ENCODE measurements around the gene ST7. TPM values are rescaled to one million over a fixed set of nuclear protein-coding genes. Genes with fewer than 3 reads are reported as not detected.

Gene ST7
- total RNA-seq, 1 experiment from 2014 or later: 12.9 TPM

DNA sequence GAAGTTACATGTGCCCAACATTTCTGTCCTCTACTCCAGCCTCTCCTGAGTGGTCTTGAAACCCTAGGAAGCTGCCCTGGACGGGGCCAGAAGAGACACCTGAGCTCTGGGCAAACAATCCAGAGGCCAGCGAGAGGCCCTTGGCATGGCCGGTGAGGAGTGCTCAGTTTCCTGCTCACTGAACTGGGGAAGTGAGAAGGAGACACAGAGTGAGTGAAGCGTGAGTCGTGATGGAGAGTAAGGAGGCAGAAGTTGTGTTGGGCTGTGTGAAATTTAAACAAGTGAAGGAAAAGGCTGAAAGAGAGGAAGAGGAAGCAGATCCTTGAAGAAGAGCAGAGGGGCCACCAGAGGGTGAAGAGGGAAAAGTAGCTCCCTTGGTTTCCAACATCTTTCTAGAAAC is 296.4 kb downstream of the ST7 start:
- H3K18ac ChIP-seq (ENCODE audit: insufficient read length, low read depth, low read length): no peak overlapping the region
- H3K27me3 Mint-ChIP-seq (ENCODE audit: low read depth): peaks cover 2% of the 10 kb centered on the region; the same call in 1 of the 2 replicates

More for the DNA sequence above, 296.4 kb downstream of the ST7 start:
- Histone ChIP-seq H3K4ac (ENCODE audit: low read depth, low read length) (no peak overlapping the region), H3T11ph (ENCODE audit: low read length) (no peak overlapping the region), H4K20me1 (ENCODE audit: control insufficient read depth, insufficient read depth, insufficient read length) (no peaks in the 10 kb centered on the region), H4K8ac (replicated peaks; ENCODE audit: insufficient read length, low read depth, low read length) (no peak overlapping the region), H4K91ac (ENCODE audit: insufficient read length, low read depth, low read length) (no peak overlapping the region), H2BK5ac (ENCODE audit: insufficient read length, low read length) (no peak overlapping the region), H4K5ac (ENCODE audit: insufficient read length, low read depth, low read length) (no peak overlapping the region), H3K9me3 (ENCODE audit: control insufficient read depth, low read depth, low read length) (no peaks in the 10 kb centered on the region), H3K79me1 (ENCODE audit: insufficient read depth, low read depth, low read length, poor library complexity, severe bottlenecking) (no peaks in the 10 kb centered on the region), H3K79me2 (ENCODE audit: insufficient read depth, low read length) (0 out of 2 replicates have a peak, but pooled peaks cover 2% of the 10 kb centered on the region), H2BK120ac (ENCODE audit: low read depth, low read length, poor library complexity, severe bottlenecking) (no peak overlapping the region), H3K14ac (ENCODE audit: insufficient read depth, low read length) (no peak overlapping the region), H3K27me3 (ENCODE audit: insufficient read depth, low read length) (no peaks in the 10 kb centered on the region), H2BK12ac (ENCODE audit: insufficient read length, low read depth, low read length) (no peak overlapping the region), H3K27ac (ENCODE audit: insufficient read length, low read depth, low read length) (no peak overlapping the region), H2BK15ac (ENCODE audit: low read depth, low read length) (no peak overlapping the region), H2BK20ac (ENCODE audit: low read depth, low read length, poor library complexity, severe bottlenecking) (no peak overlapping the region), H3K23ac (ENCODE audit: insufficient read length, low read depth, low read length) (no peak overlapping the region), H3K4me1 (ENCODE audit: insufficient read depth, low read length) (no peaks in the 10 kb centered on the region; the same call in 1 of the 2 replicates), H3K9ac (ENCODE audit: extremely low read depth, insufficient read length, low read length) (no peak overlapping the region), H2AFZ (ENCODE audit: low read length) (no peak overlapping the region), H3K56ac (ENCODE audit: insufficient read length, low read depth, low read length) (no peak overlapping the region), H3K23me2 (ENCODE audit: insufficient read length, low read depth, low read length, poor library complexity, severe bottlenecking) (no peaks in the 10 kb centered on the region), H2AK5ac (ENCODE audit: insufficient read length, low read length) (no peak overlapping the region), H3K4me2 (ENCODE audit: insufficient read depth, insufficient read length, low read length) (no peak overlapping the region)
- Mint-ChIP-seq H3K9me3 (peaks cover 2 to 12% of the 10 kb centered on the region in 2 experiments; a peak in 3 of 5 replicates), H3K27ac (no peak overlapping the region), H3K4me1 (no peaks in the 10 kb centered on the region), H3K4me3 (no peak overlapping the region), H3K36me3 (ENCODE audit: insufficient read depth in 1 of 3, low read depth in 3 of 3) (peaks cover 0 to 9% (median 2%) of the 10 kb centered on the region in 3 experiments; a peak in 2 of 7 replicates)
- WGBS (ENCODE audit: extremely low coverage, insufficient read length, low lambda C conversion rate): no CpG with 5 or more reads among the region's 5 CpGs
- DNase-seq: no peak
- TF ChIP-seq, protein P1, sequence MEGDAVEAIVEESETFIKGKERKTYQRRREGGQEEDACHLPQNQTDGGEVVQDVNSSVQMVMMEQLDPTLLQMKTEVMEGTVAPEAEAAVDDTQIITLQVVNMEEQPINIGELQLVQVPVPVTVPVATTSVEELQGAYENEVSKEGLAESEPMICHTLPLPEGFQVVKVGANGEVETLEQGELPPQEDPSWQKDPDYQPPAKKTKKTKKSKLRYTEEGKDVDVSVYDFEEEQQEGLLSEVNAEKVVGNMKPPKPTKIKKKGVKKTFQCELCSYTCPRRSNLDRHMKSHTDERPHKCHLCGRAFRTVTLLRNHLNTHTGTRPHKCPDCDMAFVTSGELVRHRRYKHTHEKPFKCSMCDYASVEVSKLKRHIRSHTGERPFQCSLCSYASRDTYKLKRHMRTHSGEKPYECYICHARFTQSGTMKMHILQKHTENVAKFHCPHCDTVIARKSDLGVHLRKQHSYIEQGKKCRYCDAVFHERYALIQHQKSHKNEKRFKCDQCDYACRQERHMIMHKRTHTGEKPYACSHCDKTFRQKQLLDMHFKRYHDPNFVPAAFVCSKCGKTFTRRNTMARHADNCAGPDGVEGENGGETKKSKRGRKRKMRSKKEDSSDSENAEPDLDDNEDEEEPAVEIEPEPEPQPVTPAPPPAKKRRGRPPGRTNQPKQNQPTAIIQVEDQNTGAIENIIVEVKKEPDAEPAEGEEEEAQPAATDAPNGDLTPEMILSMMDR (conservative IDR thresholded peaks at IDR 0.05): no peak
